ENCODE measurements around the gene EIF5A.
A peak's percentile ranks its signal among the peaks of the same experiment; 100 is the strongest.
"Not testable (repeated sequence)": the region's sequence is repeated elsewhere in the genome, so short reads cannot be mapped to it uniquely, and the experiment has no call there.

Gene EIF5A

GRCh38 chr17:7328009-7328408 lies 20.6 kb downstream of the EIF5A start:
- FAIRE-seq (no peak), DNase-seq (ENCODE audit: insufficient read length) (no peak)
- TF ChIP-seq POLR2A (IDR thresholded peaks at IDR 0.05; ENCODE audit: low read depth, low read length) (no peak), POLR2AphosphoS5 (IDR thresholded peaks at IDR 0.05; ENCODE audit: low read depth, low read length) (no peak), TAF1 (IDR thresholded peaks at IDR 0.05; ENCODE audit: borderline replicate concordance, low read depth, low read length) (no peak)

- no peak for TF ChIP-seq POLR2A (IDR thresholded peaks at IDR 0.05; ENCODE audit: low read depth, low read length)
- FAIRE-seq, result no peak
- no peak for DNase-seq (ENCODE audit: insufficient read length)
These were observed 21.5 kb downstream of the EIF5A start, which contains the start of gene NEURL4 for GRCh38 chr17:7328840-7329373. TSS of gene NEURL4 (minus strand) at chr17:7329335. CDS start at chr17:7329312, 23 bp downstream.

GRCh38 chr17:7329374-7329996 lies 22.1 kb downstream of the EIF5A start:
- TF ChIP-seq POLR2A (IDR thresholded peaks at IDR 0.05; ENCODE audit: low read depth, low read length) (peak; percentile 86), POLR2AphosphoS5 (IDR thresholded peaks at IDR 0.05; ENCODE audit: low read depth, low read length) (peak; percentile 75), TAF1 (IDR thresholded peaks at IDR 0.05; ENCODE audit: borderline replicate concordance, low read depth, low read length) (no peak; the same call in 1 of the 2 replicates)
- DNase-seq (ENCODE audit: insufficient read length) (peak; percentile 99), FAIRE-seq (peak; percentile 100)

- DNase-seq (ENCODE audit: insufficient read length) (peak; percentile 89), FAIRE-seq (no peak)
These were observed 22.7 kb downstream of the EIF5A start for GRCh38 chr17:7329997-7330637.

GRCh38 chr17:7330638-7331015 lies 23.2 kb downstream of the EIF5A start:
- TF ChIP-seq TAF1 (IDR thresholded peaks at IDR 0.05; ENCODE audit: borderline replicate concordance, low read depth, low read length) (no peak), POLR2AphosphoS5 (IDR thresholded peaks at IDR 0.05; ENCODE audit: low read depth, low read length) (no peak), POLR2A (IDR thresholded peaks at IDR 0.05; ENCODE audit: low read depth, low read length) (no peak)
- DNase-seq (ENCODE audit: insufficient read length) (no peak), FAIRE-seq (no peak)

More at GRCh38 chr17:7329997-7330637, 22.7 kb downstream of the EIF5A start:
- TF ChIP-seq POLR2AphosphoS5 (IDR thresholded peaks at IDR 0.05; ENCODE audit: low read depth, low read length) (no peak), TAF1 (IDR thresholded peaks at IDR 0.05; ENCODE audit: borderline replicate concordance, low read depth, low read length) (no peak), POLR2A (IDR thresholded peaks at IDR 0.05; ENCODE audit: low read depth, low read length) (no peak)

- FAIRE-seq (no peak), DNase-seq (ENCODE audit: insufficient read length) (no peak)
- no peak for TF ChIP-seq POLR2AphosphoS5 (IDR thresholded peaks at IDR 0.05; ENCODE audit: low read depth, low read length)
- no peak for TF ChIP-seq POLR2A (IDR thresholded peaks at IDR 0.05; ENCODE audit: low read depth, low read length)
- TF ChIP-seq TAF1 (IDR thresholded peaks at IDR 0.05; ENCODE audit: borderline replicate concordance, low read depth, low read length), result no peak
These were observed 24.7 kb downstream of the EIF5A start for GRCh38 chr17:7332111-7332510.

- TF ChIP-seq POLR2A (IDR thresholded peaks at IDR 0.05; ENCODE audit: low read depth, low read length), result peak; percentile 65; the same call in 1 of the 2 replicates
- peak; percentile 83 for FAIRE-seq
- not testable (repeated sequence) for DNase-seq (ENCODE audit: insufficient read length)
These were observed 25.2 kb downstream of the EIF5A start for GRCh38 chr17:7332600-7333069.

- FAIRE-seq (no peak), DNase-seq (ENCODE audit: insufficient read length) (no peak)
- no peak for TF ChIP-seq TAF1 (IDR thresholded peaks at IDR 0.05; ENCODE audit: borderline replicate concordance, low read depth, low read length)
- no peak for TF ChIP-seq POLR2AphosphoS5 (IDR thresholded peaks at IDR 0.05; ENCODE audit: low read depth, low read length)
- TF ChIP-seq POLR2A (IDR thresholded peaks at IDR 0.05; ENCODE audit: low read depth, low read length), result no peak
These were observed 27.6 kb downstream of the EIF5A start for GRCh38 chr17:7334938-7335538.

- FAIRE-seq, result peak; percentile 88
- DNase-seq (ENCODE audit: insufficient read length), result not testable (repeated sequence)
These were observed 28.3 kb downstream of the EIF5A start for GRCh38 chr17:7335765-7336164.

- DNase-seq (ENCODE audit: insufficient read length) (peak; percentile 79), FAIRE-seq (peak; percentile 96)
- TF ChIP-seq POLR2A (IDR thresholded peaks at IDR 0.05; ENCODE audit: low read depth, low read length) (peak; percentile 65), TAF1 (IDR thresholded peaks at IDR 0.05; ENCODE audit: borderline replicate concordance, low read depth, low read length) (peak; percentile 46; the same call in 1 of the 2 replicates), POLR2AphosphoS5 (IDR thresholded peaks at IDR 0.05; ENCODE audit: low read depth, low read length) (peak; percentile 62)
These were observed 29.1 kb downstream of the EIF5A start, which contains the start of gene ACAP1 for GRCh38 chr17:7336240-7337175. TSS of gene ACAP1 (plus strand) at chr17:7336529. CDS start at chr17:7336735, 206 bp downstream.

GRCh38 chr17:7337600-7337999 lies 30.2 kb downstream of the EIF5A start:
- not testable (repeated sequence) for FAIRE-seq; DNase-seq (ENCODE audit: insufficient read length)
